Measurements from ENCODE around the gene RALGPS1.
"Not testable (repeated sequence)": the region's sequence is repeated elsewhere in the genome, so short reads cannot be mapped to it uniquely, and the experiment has no call there.

The RALGPS1 gene

DNA sequence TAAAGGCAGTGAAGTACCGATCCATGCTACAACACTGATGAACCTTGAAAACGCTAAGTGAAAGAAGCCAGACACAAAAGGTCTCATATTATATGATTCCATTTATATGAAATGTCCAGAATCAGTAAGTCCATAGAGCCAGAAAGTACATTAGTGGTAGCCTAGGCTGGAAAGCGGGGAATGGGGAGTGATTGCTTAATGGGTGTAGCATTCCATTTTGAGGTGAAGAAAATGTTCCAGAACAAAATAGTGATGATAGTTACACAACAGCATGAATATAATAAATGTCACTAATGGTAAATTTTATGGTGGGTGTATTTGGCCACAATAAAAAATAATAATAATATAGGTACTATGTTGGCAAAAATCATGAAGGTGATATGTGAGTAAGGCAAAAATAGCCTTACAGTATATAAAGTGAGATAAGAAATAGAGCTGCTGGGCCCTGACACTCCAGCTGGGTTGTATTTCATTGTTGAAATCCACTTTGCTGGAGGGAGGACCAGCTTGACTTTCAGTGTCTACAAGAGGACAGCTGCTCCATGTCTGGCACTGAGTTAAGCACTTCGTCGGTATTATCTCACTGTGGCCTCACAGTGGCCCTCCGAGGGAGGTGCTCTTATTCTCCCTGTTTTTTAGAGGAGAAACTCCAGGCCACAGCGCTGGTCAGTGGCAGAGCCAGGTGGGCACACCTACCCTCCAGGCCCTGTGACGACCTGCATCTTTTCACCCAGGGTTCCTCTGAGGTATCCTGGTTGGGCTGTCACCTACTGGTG is 230.3 kb downstream of the RALGPS1 start:
- in situ Hi-C loops (cut with MboI; ENCODE audit: low sequenced_read_pairs), result no loop called here

DNA sequence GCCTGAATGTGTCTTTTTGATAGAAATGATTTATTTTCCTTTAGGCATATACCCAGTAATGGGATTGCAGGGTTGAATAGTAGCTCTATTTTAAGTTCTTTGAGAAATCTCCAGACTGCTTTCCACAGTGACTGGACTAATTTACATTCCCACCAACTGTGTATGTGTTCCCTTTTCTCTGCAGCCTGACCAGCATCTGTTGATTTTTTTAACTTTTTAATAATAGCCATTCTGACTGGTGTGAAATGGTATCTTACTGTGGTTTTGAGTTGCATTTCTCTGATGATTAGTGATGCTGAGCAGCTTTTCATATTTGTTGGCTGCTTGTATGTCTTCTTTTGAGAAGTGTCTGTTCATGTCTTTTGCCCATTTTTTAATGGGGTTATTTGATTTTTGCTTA is 232.3 kb downstream of the RALGPS1 start:
- in situ Hi-C loops (cut with MboI; ENCODE audit: low sequenced_read_pairs), result not testable (repeated sequence)

DNA sequence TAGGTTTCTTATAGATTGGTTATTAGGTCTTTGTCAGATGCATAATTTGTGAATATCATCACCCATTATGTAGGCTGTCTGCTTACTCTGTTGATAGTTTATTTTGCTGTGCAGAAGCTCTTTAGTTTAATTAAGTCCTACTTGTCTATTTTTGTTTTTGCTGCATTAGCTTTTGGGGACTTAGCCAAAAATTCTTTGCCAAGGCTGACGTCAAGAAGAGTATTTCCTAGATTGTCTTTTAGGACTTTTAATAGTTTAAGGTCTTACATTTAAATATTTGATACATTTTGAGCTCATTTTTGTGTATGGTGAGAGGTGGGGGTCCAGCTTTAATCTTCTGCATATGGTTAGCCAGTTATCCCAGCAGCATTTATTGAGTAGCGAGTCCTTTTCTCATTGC is 232.7 kb downstream of the RALGPS1 start:
- in situ Hi-C loops (cut with MboI; ENCODE audit: low sequenced_read_pairs), result no loop called here

- in situ Hi-C loops (cut with MboI; ENCODE audit: low sequenced_read_pairs), result no loop called here
Measured at GRCh38 chr9:127148014-127148413, 233.4 kb downstream of the RALGPS1 start.

DNA sequence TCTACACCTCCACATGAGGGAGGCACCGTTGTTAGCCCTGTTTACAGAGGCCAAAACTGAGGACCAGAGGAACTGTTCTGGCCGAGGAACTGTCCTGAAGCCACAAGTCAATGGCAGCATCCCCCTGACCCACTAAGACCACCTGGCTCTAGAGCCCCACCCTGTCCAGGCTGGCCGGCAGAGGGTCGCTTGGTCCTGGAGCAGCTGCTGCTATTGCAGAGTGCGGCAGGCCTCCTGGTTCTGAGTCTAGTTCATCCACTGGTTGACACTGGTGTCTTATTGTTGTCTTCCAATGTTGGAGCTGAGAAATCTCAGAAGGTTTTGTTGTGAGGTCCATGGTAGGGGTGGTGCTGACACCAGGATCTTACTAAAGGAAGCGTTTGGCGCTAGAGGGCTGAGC is 234.4 kb downstream of the RALGPS1 start:
- in situ Hi-C loops (cut with MboI; ENCODE audit: low sequenced_read_pairs), result no loop called here

GRCh38 chr9:127149463-127150390 is 235.1 kb downstream of the RALGPS1 start:
- in situ Hi-C loops (cut with MboI; ENCODE audit: low sequenced_read_pairs), result no loop called here

GRCh38 chr9:127153501-127153900 is 238.9 kb downstream of the RALGPS1 start:
- in situ Hi-C loops (cut with MboI; ENCODE audit: low sequenced_read_pairs), result no loop called here

- in situ Hi-C loops (cut with MboI; ENCODE audit: low sequenced_read_pairs), result no loop called here
Measured at GRCh38 chr9:127154003-127154389, 239.4 kb downstream of the RALGPS1 start.

DNA sequence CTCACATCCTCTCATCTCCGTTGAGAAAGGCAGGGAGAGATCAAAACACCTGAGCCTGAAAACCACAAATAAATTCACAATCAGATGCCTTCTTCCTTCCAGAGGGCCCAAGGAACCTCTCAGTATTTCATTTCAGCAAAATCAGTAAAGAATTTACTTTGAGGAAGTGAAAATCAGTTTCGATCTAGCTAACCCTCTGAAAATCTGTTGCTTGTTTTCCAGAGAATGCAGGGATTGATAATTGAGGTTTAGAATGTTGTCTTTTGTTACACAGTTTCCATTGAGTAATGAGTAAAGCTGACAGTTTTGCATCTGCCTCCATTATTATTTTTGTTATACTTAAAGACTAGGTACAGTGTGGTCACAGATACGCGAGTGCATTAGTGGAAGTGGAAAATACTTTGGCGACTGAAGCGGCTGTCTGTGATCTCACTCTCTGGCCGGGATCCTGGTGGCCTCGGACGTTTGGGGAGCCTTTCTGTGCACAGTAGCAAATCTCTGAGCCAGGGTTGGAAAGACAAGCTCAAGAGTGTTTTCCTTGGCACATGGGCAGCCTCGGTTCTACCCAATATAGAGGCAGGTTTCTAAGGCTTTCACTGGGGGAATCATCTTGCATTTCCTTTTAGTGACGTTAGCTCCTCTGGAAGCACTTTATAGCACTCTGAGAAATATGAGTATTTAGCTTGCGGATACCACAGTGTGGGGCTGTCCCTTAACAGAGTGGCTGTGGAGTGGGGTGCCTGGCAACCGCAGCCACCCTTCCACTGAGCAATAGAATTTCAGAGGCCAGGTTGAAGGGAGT is 240.0 kb downstream of the RALGPS1 start:
- in situ Hi-C loops (cut with MboI; ENCODE audit: low sequenced_read_pairs), result no loop called here

DNA sequence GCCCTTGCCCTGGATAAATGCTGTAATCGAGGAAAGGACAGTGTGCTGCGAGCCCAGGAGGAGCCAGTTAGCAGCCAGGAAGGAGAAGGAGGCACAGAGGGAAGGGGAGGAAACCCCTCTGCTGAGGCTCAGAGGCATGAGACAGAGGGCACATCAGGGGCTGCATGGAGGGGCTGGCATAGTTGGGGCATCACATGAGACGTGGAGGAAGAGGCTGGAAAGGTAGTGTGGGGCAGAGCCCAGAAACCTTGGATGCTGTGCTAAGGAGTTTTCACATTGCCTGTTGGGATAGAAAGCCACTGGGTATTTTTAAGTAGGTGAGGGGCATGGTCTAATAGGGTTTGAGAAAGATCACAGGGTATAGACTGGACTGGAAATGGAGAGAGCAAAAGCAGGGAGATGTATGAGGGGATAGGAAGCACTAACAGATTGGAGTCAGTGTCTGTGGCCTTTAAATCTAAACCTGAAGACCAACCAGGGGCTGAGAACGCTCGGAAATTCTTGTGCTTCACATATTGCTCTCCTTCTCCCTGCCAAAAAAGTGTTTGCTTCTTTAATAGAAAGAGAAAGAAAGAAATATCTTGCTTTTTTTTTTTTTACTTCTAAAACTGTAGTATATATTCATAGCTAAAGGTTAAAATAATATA is 240.9 kb downstream of the RALGPS1 start:
- in situ Hi-C loops (cut with MboI; ENCODE audit: low sequenced_read_pairs), result no loop called here

- in situ Hi-C loops (cut with MboI; ENCODE audit: low sequenced_read_pairs), result no loop called here
Measured at GRCh38 chr9:127158786-127159324, 244.3 kb downstream of the RALGPS1 start.

- in situ Hi-C loops (cut with MboI; ENCODE audit: low sequenced_read_pairs), result no loop called here
Measured at GRCh38 chr9:127159325-127159801, 244.8 kb downstream of the RALGPS1 start.

- in situ Hi-C loops (cut with MboI; ENCODE audit: low sequenced_read_pairs), result no loop called here
Measured at GRCh38 chr9:127159949-127160610, 245.5 kb downstream of the RALGPS1 start.

DNA sequence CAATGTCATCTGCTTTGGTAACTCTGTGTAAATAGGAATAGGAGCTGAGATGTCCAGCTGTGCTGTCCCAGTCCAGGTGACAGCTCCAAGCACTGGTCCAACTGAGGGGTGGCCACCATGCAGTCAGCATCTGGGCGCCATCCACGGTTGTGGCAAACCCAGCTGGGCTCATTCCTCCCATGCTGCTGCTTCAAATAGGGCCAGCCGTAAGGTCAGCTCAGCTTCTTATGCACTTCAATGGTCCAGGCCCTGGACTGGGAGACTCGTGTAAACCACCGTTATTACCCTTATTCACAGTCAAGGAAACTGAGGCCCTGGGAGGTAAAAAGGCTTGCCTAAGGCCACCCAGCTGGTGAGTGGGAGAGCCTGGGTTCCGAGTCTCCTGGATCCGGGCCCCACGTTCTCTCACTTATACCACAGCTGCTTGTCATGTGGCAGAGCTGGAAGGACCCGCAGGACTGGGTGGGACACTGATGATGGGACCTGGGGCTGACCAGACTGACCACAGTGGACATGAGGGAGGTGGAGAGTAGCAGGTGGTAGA is 246.6 kb downstream of the RALGPS1 start:
- in situ Hi-C loops (cut with MboI; ENCODE audit: low sequenced_read_pairs), result no loop called here

GRCh38 chr9:127162046-127162863 is 247.7 kb downstream of the RALGPS1 start:
- in situ Hi-C loops (cut with MboI; ENCODE audit: low sequenced_read_pairs), result no loop called here

DNA sequence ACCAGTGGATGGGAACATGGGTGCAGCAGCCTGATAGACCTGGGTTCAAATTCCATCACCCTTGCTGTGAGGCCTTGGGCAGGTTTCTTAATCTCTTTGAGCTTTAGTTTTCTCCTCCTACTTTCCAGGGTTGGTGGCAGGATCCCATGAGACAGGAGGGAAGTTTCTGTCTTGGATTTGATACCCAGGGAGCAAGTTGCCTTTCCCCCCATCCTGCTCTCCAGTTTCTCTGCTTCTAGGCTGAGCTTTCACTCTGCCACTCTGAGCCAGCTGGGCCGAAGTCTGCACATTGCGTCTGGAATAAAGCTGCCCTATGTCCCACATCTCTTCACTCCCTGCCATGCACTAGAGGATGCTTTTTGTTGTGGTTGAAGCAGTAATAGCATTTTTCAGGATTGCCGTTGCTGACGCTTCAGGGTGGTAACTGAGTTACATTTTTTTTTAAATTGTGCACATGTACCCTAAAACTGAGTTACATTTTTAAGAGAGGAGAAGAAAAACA is 248.3 kb downstream of the RALGPS1 start:
- in situ Hi-C loops (cut with MboI; ENCODE audit: low sequenced_read_pairs), result no loop called here

GRCh38 chr9:127163409-127163808 is 248.8 kb downstream of the RALGPS1 start:
- in situ Hi-C loops (cut with MboI; ENCODE audit: low sequenced_read_pairs), result no loop called here

DNA sequence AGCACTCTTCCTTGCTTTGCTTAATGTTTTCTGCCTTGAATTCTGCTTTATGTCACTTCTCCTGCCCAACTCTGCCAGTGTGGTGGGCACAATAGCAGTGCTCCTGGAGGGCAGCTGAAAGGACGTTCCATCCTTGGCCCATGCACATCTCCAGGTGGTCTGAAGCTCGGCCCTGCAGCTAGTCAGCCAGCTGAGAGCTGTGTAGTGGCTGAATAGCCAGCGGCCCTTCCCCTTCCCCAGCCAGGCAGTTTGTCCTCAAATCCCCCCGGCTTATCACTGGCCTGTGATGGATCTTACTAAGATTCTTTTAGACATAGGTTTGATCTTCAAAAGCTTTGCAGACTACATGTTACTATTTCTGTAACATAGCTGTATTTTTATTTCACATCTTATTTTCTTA is 250.5 kb downstream of the RALGPS1 start:
- in situ Hi-C loops (cut with MboI; ENCODE audit: low sequenced_read_pairs), result no loop called here

All from HL-60/S4 treated with retinoic acid at 250 ng/mL for 4 days and 3 days (cell line).